Activated gamma-delta T cell treated with Interleukin-2 at 50 U/mL for 16 hours (primary cell): ENCODE results near the gene ZNF683.
"Not testable (repeated sequence)": the region's sequence is repeated elsewhere in the genome, so short reads cannot be mapped to it uniquely, and the experiment has no call there.

Experiments used
- DNase-seq: peaks from one replicate; pipeline ENCODE4 v3.0.0-alpha.2; 2020

ZNF683 gene

GRCh38 chr1:26335774-26336476 lies 36.6 kb downstream of the ZNF683 start:
- DNase-seq, result no peak

- DNase-seq, result not testable (repeated sequence)
Observed at GRCh38 chr1:26333312-26333711, 39.2 kb downstream of the ZNF683 start.

- no peak for DNase-seq
Observed at GRCh38 chr1:26330276-26330675, 42.3 kb downstream of the ZNF683 start.

GRCh38 chr1:26329380-26329779 lies 43.2 kb downstream of the ZNF683 start:
- not testable (repeated sequence) for DNase-seq

- DNase-seq, result no peak
Observed at GRCh38 chr1:26328597-26328996, 44.0 kb downstream of the ZNF683 start.

GRCh38 chr1:26327956-26328362 lies 44.6 kb downstream of the ZNF683 start:
- no peak for DNase-seq

GRCh38 chr1:26324550-26324949 lies 48.0 kb downstream of the ZNF683 start:
- no peak for DNase-seq

GRCh38 chr1:26323382-26323781 lies 49.2 kb downstream of the ZNF683 start:
- no peak for DNase-seq

- DNase-seq, result no peak
Observed at GRCh38 chr1:26322042-26322331, 50.6 kb downstream of the ZNF683 start.

GRCh38 chr1:26321315-26322041 lies 51.1 kb downstream of the ZNF683 start:
- peak; percentile 95 for DNase-seq

GRCh38 chr1:26320896-26321295 lies 51.7 kb downstream of the ZNF683 start:
- DNase-seq, result no peak

GRCh38 chr1:26318338-26319064 lies 54.0 kb downstream of the ZNF683 start:
- no peak for DNase-seq

- DNase-seq, result peak; percentile 82
Observed at GRCh38 chr1:26317612-26318337, 54.8 kb downstream of the ZNF683 start, which contains the start of gene CD52. Gene CD52 (plus strand): TSS chr1:26317958. CDS start chr1:26318018, 60 bp downstream.

- DNase-seq, result no peak
Observed at GRCh38 chr1:26317146-26317545, 55.4 kb downstream of the ZNF683 start.

- DNase-seq, result no peak
Observed at GRCh38 chr1:26315874-26316850, 56.4 kb downstream of the ZNF683 start.

- DNase-seq, result no peak
Observed at GRCh38 chr1:26314501-26314900, 58.0 kb downstream of the ZNF683 start.
